Activated CD8-positive, alpha-beta memory T cell treated with anti-CD3 and anti-CD28 coated beads, Interleukin-2, amount 50 U/mL, for 24 hours (primary cell): ENCODE measurements around the gene MORC4.

ENCODE experiments used
- DNase-seq: peaks from one replicate; pipeline ENCODE4 v3.0.0-alpha.2; 2020; ENCODE audit errors: extremely low read depth

The MORC4 gene

DNA sequence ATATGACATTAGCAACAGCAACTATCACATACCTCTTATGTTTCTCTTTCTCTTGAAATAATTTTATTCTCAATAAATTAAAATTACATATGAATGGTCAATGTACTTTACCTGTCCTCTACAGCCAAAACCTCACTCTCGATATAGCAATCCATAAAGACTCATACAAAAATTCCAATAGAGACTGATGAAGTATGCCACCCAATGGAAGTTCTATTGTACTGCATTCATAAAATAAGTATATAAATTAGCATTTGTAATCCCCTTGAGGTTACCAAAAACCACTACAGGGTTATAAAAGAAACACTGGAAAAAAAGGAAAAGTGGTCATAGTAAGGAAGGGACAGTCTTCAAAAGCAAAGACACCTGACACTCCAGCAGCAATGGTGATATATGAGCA is 47.0 kb downstream of the MORC4 start:
- DNase-seq: no peak

- no peak for DNase-seq
These were observed 47.5 kb downstream of the MORC4 start for GRCh38 chrX:106952538-106952937.

GRCh38 chrX:106952089-106952488 is 47.9 kb downstream of the MORC4 start:
- no peak for DNase-seq

- DNase-seq: no peak
These were observed 48.8 kb downstream of the MORC4 start for GRCh38 chrX:106951230-106951629.

- no peak for DNase-seq
These were observed 49.6 kb downstream of the MORC4 start for GRCh38 chrX:106950381-106950780.

- no peak for DNase-seq
These were observed 50.6 kb downstream of the MORC4 start for GRCh38 chrX:106949366-106949765.

DNA sequence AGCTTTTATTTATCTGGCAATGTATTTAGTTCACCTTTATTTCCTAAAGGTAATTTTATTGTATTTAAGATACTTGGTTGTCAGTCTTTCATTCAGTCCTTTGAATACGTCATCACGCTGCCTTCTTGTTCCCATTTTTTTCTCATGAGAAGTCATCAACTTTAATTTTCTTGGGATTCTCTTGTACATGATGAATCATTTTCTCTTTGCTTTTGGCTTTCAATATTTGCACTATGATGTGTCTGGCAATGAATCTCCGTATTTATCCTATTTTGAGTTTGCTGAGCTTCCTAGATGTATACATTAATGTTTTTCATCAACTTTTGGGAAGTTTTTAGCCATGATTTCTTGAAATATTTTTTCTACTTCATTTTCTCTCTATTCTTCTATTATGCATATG is 51.4 kb downstream of the MORC4 start:
- DNase-seq: no peak

GRCh38 chrX:106946464-106946863 is 53.5 kb downstream of the MORC4 start:
- no peak for DNase-seq

DNA sequence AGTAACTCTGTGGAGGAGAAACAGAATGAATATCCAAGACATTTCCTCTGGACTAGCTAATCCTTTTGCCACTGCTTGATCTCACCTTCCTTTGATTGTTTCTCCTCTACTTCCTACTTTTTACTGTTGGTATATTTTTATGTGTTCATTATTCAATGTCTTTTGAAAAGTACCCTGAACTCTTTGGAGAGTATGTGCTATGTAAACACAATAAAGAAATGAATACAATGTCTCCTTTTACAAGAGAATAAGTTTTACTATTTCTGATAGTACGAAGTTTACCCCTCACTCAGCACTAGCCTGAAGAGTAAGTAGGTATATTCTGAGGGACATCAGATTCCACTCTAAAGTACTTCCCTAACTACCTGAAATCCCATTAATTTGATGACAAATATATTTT is 59.9 kb downstream of the MORC4 start:
- no peak for DNase-seq

DNA sequence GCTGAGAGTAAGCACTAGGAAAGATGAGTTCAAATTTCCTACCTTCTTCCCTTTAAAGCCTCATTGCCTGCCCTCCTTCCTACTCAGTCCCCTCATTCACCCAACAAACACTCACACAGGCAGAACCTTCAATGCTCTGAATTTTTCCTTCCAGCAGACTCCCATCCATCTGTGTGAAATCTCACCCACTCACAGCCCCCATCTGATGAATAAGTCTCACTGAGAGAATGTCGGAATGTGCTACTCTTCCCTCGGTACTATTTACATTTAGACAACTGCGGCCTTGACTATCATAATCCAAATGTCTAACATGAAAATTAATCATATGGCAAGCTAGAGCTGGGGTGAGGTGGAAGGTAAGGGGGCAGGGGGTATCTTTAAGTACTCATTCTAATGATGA is 60.4 kb downstream of the MORC4 start:
- no peak for DNase-seq

DNA sequence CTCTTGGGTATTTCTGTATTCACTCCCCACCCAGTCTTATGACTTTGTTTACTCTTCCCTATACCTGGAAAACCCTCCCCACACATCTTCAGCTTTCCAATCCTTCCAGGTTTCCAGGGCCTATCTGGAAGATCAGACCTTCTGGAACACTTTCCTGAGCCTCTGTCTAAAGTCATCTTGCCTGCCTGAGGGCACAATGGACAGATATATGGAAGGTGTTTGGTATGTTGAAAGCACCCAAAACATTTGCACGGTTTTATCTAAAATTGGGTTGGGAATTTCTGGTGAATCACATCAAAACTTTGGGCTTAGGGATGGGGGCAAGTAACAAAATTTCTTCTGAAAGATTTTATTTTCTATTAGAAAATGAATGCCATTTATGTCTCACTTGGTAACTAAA is 63.8 kb downstream of the MORC4 start:
- no peak for DNase-seq

GRCh38 chrX:106935175-106935574 is 64.8 kb downstream of the MORC4 start:
- DNase-seq: no peak

DNA sequence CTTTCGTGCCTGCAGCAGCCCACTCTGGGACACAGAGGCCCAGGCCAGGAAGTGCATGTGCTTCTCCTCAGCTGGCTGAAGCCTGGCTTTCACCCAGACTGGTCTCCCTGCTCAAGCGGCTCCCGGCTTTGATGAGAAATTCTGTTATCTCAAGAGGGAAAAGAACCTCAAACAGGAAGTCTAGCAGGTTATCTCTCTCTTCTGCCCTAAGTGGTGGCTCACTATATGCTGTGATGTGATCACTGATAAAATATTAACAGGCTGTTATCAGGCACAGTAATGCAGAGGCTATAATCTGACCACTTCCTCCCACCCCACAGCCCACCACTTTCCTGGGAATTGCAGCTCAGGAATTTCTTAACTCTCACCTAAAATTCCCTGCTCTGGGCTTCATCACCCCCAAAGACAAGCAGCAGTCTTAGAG is 66.5 kb downstream of the MORC4 start:
- DNase-seq: no peak

- DNase-seq: no peak
These were observed 67.0 kb downstream of the MORC4 start for GRCh38 chrX:106932960-106933537.

DNA sequence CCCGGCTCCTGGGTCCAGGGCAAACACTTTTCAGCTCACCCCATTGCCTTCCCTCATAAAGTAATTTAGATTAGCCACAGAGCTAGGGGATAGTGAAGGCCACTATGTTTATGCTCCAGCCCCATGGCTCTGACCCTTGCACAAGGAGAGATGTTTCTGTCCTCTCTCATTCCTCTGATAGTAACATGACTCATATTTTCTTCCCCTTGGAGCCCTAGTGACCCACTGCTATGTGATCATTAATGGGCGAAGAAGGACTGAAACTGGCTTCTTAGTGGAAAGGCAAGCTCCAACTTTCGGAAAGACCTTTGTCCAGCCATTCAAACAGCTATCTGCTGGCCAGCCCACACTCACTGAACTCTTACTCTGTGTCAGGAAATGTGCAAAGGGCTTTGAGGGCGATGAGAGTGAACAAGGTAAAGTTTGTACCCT is 67.5 kb downstream of the MORC4 start:
- no peak for DNase-seq

GRCh38 chrX:106931831-106932491 is 68.1 kb downstream of the MORC4 start:
- DNase-seq: no peak

DNA sequence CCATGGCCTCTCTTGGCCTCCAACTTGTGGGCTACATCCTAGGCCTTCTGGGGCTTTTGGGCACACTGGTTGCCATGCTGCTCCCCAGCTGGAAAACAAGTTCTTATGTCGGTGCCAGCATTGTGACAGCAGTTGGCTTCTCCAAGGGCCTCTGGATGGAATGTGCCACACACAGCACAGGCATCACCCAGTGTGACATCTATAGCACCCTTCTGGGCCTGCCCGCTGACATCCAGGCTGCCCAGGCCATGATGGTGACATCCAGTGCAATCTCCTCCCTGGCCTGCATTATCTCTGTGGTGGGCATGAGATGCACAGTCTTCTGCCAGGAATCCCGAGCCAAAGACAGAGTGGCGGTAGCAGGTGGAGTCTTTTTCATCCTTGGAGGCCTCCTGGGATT is 71.8 kb downstream of the MORC4 start:
- DNase-seq: no peak

GRCh38 chrX:106927700-106928099 is 72.3 kb downstream of the MORC4 start:
- DNase-seq: no peak

DNA sequence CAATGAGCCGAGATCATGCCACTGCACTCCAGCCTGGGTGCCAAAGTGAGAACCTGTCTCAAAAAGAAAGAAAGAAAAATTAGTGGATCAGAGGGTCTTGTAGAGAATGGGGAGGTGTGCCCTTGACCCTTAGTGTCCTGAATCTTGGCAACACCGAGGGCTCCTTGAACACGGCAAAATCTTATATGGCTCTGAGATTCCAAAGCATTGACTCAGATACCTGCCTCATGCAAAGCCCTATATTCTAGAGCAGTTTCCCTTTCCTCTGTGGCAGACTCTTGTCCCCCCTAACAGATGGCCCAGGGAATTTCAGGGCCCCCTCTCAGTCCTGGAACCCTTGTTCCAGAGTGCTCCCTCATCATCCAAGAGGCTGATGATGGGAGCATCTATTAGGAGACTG is 73.0 kb downstream of the MORC4 start:
- DNase-seq: no peak

- no peak for DNase-seq
These were observed 78.4 kb downstream of the MORC4 start for GRCh38 chrX:106921637-106922036.

DNA sequence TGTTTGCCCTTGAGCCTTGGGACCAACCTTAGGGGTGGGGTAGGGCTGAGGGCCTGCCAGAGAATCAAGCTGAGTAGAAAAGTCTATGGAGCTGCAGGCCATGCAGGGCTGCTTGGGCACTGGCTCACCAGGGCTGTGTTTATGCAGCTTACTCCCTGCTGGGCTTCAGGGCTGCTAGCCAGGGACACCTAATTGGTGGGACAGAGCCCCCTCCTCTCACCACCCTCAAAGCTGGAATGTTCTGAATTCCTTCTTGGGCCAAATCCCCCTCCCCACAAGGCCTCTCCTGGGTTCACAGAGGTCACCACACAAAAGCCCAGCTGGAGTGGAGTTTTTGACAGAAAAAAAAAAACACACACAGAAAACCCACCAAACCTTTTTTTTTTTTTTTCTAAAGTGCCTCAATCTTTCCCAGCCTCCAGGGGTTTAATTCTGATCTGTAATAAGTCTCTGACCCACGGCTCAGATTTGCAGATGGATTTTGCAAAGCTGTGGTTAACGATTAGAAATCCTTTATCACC is 80.0 kb downstream of the MORC4 start, which contains the start of gene CLDN2:
Gene CLDN2 (plus strand): TSS at position 471 of the 521 bp plus-strand sequence. CDS start 7,827 bp downstream, outside the sequence.
- no peak for DNase-seq

DNA sequence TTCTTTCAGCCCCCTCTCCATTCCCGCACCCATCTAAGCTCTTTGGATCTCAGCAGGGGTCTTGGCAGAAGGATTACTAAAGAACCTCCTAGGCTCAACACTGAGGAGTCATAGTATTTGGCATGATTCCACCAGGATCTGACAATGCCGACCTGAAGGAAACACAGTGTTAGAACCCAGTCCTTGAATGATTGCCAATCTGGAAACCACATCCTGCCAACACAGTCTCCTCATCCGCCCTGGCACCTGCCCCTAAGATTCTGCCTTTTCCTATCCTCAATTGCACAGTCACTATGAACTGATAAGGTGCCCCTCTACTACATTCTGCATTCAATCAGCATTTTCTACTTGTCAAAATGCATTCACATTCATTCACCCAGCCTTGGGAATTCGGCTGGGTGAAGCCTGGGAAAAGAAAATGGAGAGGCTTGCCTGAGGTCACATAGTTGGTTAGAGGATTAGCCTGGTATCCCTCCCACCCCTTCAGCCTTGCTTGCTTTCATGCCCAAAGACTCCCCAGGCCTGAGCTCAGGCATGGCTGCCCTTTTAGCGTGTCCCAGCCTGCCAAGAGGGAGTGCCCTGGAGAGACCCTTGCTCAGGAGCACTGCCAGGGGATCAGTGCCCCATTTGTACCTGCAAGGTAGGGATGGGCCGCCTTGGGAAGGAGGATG is 82.0 kb downstream of the MORC4 start:
- DNase-seq: no peak

GRCh38 chrX:106912864-106913263 is 87.1 kb downstream of the MORC4 start:
- DNase-seq: no peak
